HCT116 (cell line): Measurements from ENCODE around the gene ZCCHC24. TPM values are rescaled to one million over a fixed set of nuclear protein-coding genes. Genes with fewer than 3 reads are reported as not detected.

Source experiments
- ATAC-seq: fragments of 200-7000 bp; cut with Tn5 transposase; 2 replicates; pipeline ENCODE4 v1.9.1; 2020; ENCODE audit warnings: mild to moderate bottlenecking, moderate library complexity
- BruUV-seq: library from RNA; stranded (reverse); fragments of 400-500 nt; replicated peaks from 2 replicates; lab custom pipeline; 2021; lab: Mats Ljungman, UMichigan
- CTCF ChIA-PET: fragments of 300-600 bp; sonication (Branson Sonifier 250); formaldehyde crosslinking; loops from one replicate; lab custom pipeline; 2021; ENCODE audit warnings: antibody characterized with exemption; lab: Charles Lee
- POLR2A ChIA-PET: fragments of 300-600, 350-600 bp; sonication (Branson Sonifier 250); formaldehyde crosslinking; loops from one replicate; lab custom pipeline; 2021; ENCODE audit warnings: antibody characterized with exemption; lab: Charles Lee
- RAD21 ChIA-PET, 2 experiments: fragments of 300-600 bp; sonication (Branson Sonifier 250); formaldehyde crosslinking; loops; one replicate each; lab custom pipeline; 2023; ENCODE audit warnings: low total read pairs in 2 of 2; ENCODE audit not compliant: uncharacterized antibody in 2 of 2, unreplicated experiment in 2 of 2, low non-redundant PET in 1 of 2; lab: Charles Lee
- DNase-seq: peaks from one replicate; pipeline ENCODE4 v3.0.0-alpha.2; 2010; ENCODE audit warnings: low read depth, low spot score
- H2AFZ ChIP-seq: fragments of 200-600 bp; shearing (Covaris generic), sonication (generic); 2 replicates; pipeline ENCODE4 v1.6.1; 2017; ENCODE audit warnings: low read depth, mixed run types, mixed read lengths, antibody characterized with exemption, low read length; ENCODE audit not compliant: poor library complexity, severe bottlenecking
- H3K27ac ChIP-seq: 2 replicates; pipeline ENCODE4 v1.5.1; 2012; ENCODE audit warnings: low read depth, low read length
- H3K27me3 ChIP-seq: fragments of 200-600 bp; sonication (generic); 2 replicates; pipeline ENCODE4 v1.6.1; 2016; ENCODE audit warnings: mixed run types, low read length, mixed read lengths; ENCODE audit not compliant: insufficient read depth
- H3K36me3 ChIP-seq, 2 experiments: fragments of 200-500 bp in 1 of 2; fragments of 200-600 bp in 1 of 2; sonication (Bioruptor generic) in 1 of 2; sonication (generic) in 1 of 2; 2 replicates each; pipeline versions ENCODE4 v1.5.1 to v1.6.1; 2014 to 2016; ENCODE audit warnings: low read length in 2 of 2, inconsistent platforms in 1 of 2, mixed read lengths in 1 of 2, mixed run types in 1 of 2; ENCODE audit not compliant: insufficient read depth in 2 of 2, control insufficient read depth in 1 of 2
- H3K4me1 ChIP-seq, 2 experiments: fragments of 200-600 bp in 1 of 2; sonication (generic) in 1 of 2; 2 replicates each; pipeline versions ENCODE4 v1.5.1 to v1.6.1; 2012 to 2017; ENCODE audit warnings: low read length in 2 of 2, inconsistent platforms in 1 of 2, mild to moderate bottlenecking in 1 of 2, mixed read lengths in 1 of 2, mixed run types in 1 of 2, moderate library complexity in 1 of 2; ENCODE audit not compliant: insufficient read depth in 2 of 2, control insufficient read depth in 1 of 2
- H3K4me2 ChIP-seq: fragments of 200-600 bp; sonication (generic); 2 replicates; pipeline ENCODE4 v1.6.1; 2017; ENCODE audit warnings: mixed run types, low read length, mixed read lengths
- H3K4me3 ChIP-seq, 2 experiments: fragments of 200-600 bp in 1 of 2; sonication (generic) in 1 of 2; replicated peaks in 1 of 2; 2 replicates each; pipeline ENCODE4 v1.5.1; 2011 to 2016; ENCODE audit warnings: low read length in 2 of 2, control low read depth in 1 of 2, low read depth in 1 of 2, mild to moderate bottlenecking in 1 of 2, mixed read lengths in 1 of 2, mixed run types in 1 of 2
- H3K79me2 ChIP-seq: fragments of 200-600 bp; sonication (generic); 2 replicates; pipeline ENCODE4 v1.6.1; 2017; ENCODE audit warnings: mild to moderate bottlenecking, mixed run types, low read length, moderate library complexity, mixed read lengths; ENCODE audit not compliant: insufficient read depth
- H3K9ac ChIP-seq: fragments of 200-600 bp; sonication (generic); 2 replicates; pipeline ENCODE4 v1.6.1; 2016; ENCODE audit warnings: low read length, mixed read lengths
- H3K9me2 ChIP-seq: fragments of 200-600 bp; sonication (generic), shearing (Covaris generic); 2 replicates; pipeline ENCODE4 v1.6.1; 2017; ENCODE audit warnings: mixed run types, mild to moderate bottlenecking, moderate library complexity; ENCODE audit not compliant: insufficient read depth
- H3K9me3 ChIP-seq, 2 experiments: fragments of 200-500 bp in 1 of 2; fragments of 200-600 bp in 1 of 2; sonication (Bioruptor generic) in 1 of 2; sonication (generic) in 1 of 2; 2 replicates each; pipeline ENCODE4 v1.6.1; 2014 to 2017; ENCODE audit warnings: low read length in 2 of 2, mixed read lengths in 2 of 2, inconsistent platforms in 1 of 2, low read depth in 1 of 2, mild to moderate bottlenecking in 1 of 2, mixed run types in 1 of 2, moderate library complexity in 1 of 2; ENCODE audit not compliant: control insufficient read depth in 1 of 2, insufficient read depth in 1 of 2
- H4K20me1 ChIP-seq: fragments of 200-600 bp; sonication (generic), shearing (Covaris generic); 2 replicates; pipeline ENCODE4 v1.6.1; 2017; ENCODE audit warnings: mixed run types, mild to moderate bottlenecking, moderate library complexity; ENCODE audit not compliant: insufficient read depth
- ATF3 ChIP-seq: IDR thresholded peaks from 2 replicates; pipeline ENCODE4 v1.6.1; 2012
- CEBPB ChIP-seq: IDR thresholded peaks from 2 replicates; pipeline ENCODE4 v1.6.1; 2012; ENCODE audit warnings: low read depth
- EZH2 ChIP-seq: fragments of 200-600 bp; sonication (generic); IDR thresholded peaks from 2 replicates; pipeline ENCODE4 v1.6.1; 2017; ENCODE audit warnings: antibody characterized with exemption, mixed run types
- EZH2phosphoT487 ChIP-seq: fragments of 200-600 bp; IDR thresholded peaks from 2 replicates; pipeline ENCODE4 v1.6.1; 2018; ENCODE audit warnings: antibody characterized with exemption, borderline replicate concordance
- JUND ChIP-seq: IDR thresholded peaks from 2 replicates; pipeline ENCODE4 v1.6.1; 2012
- POLR2A ChIP-seq: IDR thresholded peaks from 2 replicates; pipeline ENCODE4 v1.7.0; 2011; ENCODE audit warnings: borderline replicate concordance; ENCODE audit not compliant: insufficient read depth, insufficient read length; ENCODE audit errors: extremely low read depth
- POLR2AphosphoS5 ChIP-seq: IDR thresholded peaks from 2 replicates; pipeline ENCODE4 v1.6.1; 2011; ENCODE audit warnings: mild to moderate bottlenecking, low read depth, low read length, moderate library complexity
- RAD21 ChIP-seq: IDR thresholded peaks from 2 replicates; pipeline ENCODE4 v1.6.1; 2012; ENCODE audit warnings: low read depth, mild to moderate bottlenecking
- SP1 ChIP-seq: IDR thresholded peaks from 2 replicates; pipeline ENCODE4 v1.6.1; 2012; ENCODE audit warnings: low read depth
- SRF ChIP-seq: IDR thresholded peaks from 2 replicates; pipeline ENCODE4 v1.6.1; 2012; ENCODE audit warnings: low read depth
- TCF7L2 ChIP-seq: IDR thresholded peaks from 2 replicates; pipeline ENCODE4 v1.7.0; 2011; ENCODE audit warnings: borderline replicate concordance, inconsistent platforms; ENCODE audit not compliant: insufficient read depth, insufficient read length; ENCODE audit errors: extremely low read depth
- YY1 ChIP-seq: IDR thresholded peaks from 2 replicates; pipeline ENCODE4 v1.6.1; 2011; ENCODE audit warnings: low read length, low read depth, moderate library complexity, mild to moderate bottlenecking; ENCODE audit not compliant: insufficient replicate concordance; ENCODE audit errors: extremely low read depth
- ZNF274 ChIP-seq: fragments of 200-500 bp; sonication (Bioruptor generic); IDR thresholded peaks from 2 replicates; pipeline ENCODE4 v1.6.1; 2014; ENCODE audit warnings: mild to moderate bottlenecking, low read depth, low read length, inconsistent platforms
- intact Hi-C: fragments of 100-400 bp; cut with micrococcal nuclease; formaldehyde crosslinking; loops from 2 replicates; pipeline ENCODE4 v1.10.0; 2022
- total RNA-seq: library from RNA; stranded (reverse); gene quantifications from one replicate; pipeline ENCODE4 v1.2.1, GENCODE V29; 2021; ENCODE audit not compliant: unreplicated experiment

Gene ZCCHC24
- total RNA-seq, 1 experiment from 2014 or later: 7.0 TPM

- H3K79me2 ChIP-seq: no peaks in the 10 kb centered on the region
- ChIA-PET RAD21 (no interaction called here), CTCF (no interaction called here), POLR2A (no interaction called here)
- intact Hi-C loops: no loop called here
- no peak for DNase-seq
- H3K9me3 ChIP-seq: no peaks in the 10 kb centered on the region
- no peak overlapping the region for H3K9ac ChIP-seq
- ATAC-seq: no peak
- H3K4me2 ChIP-seq: no peak overlapping the region
- no peak overlapping the region for H2AFZ ChIP-seq
- no peak overlapping the region for H3K27ac ChIP-seq
- BruUV-seq: no TSS peak
- H3K4me3 ChIP-seq: no peak overlapping the region
- no peaks in the 10 kb centered on the region for H4K20me1 ChIP-seq
- no peaks in the 10 kb centered on the region for H3K9me2 ChIP-seq
- TF ChIP-seq POLR2A: no peak
- no peak for TF ChIP-seq ZNF274
- TF ChIP-seq POLR2AphosphoS5: no peak
- TF ChIP-seq YY1: no peak
- no peak for TF ChIP-seq EZH2
- TF ChIP-seq SRF: no peak
- TF ChIP-seq ATF3: no peak
- no peaks in the 10 kb centered on the region for H3K36me3 ChIP-seq
- no peaks in the 10 kb centered on the region for H3K4me1 ChIP-seq
- no peaks in the 10 kb centered on the region for H3K27me3 ChIP-seq
These were observed 34.9 kb downstream of the ZCCHC24 start for GRCh38 chr10:79410315-79411094.

GRCh38 chr10:79409726-79410085 lies 35.7 kb downstream of the ZCCHC24 start:
- ChIA-PET CTCF (no interaction called here), RAD21 (no interaction called here), POLR2A (interaction anchor here (0.5 kb wide), 1 partner anchor 59 kb away, joined by 4 read pairs; no protein-coding TSS in a partner anchor)
- TF ChIP-seq SRF: no peak
- TF ChIP-seq YY1: no peak
- TF ChIP-seq TCF7L2: no peak
- TF ChIP-seq CEBPB: no peak
- no peak for TF ChIP-seq EZH2phosphoT487
- TF ChIP-seq ATF3: no peak
- no peak for TF ChIP-seq JUND
- TF ChIP-seq RAD21: no peak
- no peak for TF ChIP-seq SP1
- H3K9me2 ChIP-seq: no peaks in the 10 kb centered on the region
- H3K4me3 ChIP-seq: no peak overlapping the region
- H3K9me3 ChIP-seq: no peaks in the 10 kb centered on the region
- no peaks in the 10 kb centered on the region for H3K27me3 ChIP-seq
- H3K4me2 ChIP-seq: no peak overlapping the region
- no TSS peak for BruUV-seq
- no peak overlapping the region for H2AFZ ChIP-seq
- no peak overlapping the region for H3K9ac ChIP-seq
- no peak for ATAC-seq
- H3K36me3 ChIP-seq: no peaks in the 10 kb centered on the region
- no peaks in the 10 kb centered on the region for H4K20me1 ChIP-seq
- H3K79me2 ChIP-seq: no peaks in the 10 kb centered on the region
- no peaks in the 10 kb centered on the region for H3K4me1 ChIP-seq
- no peak for DNase-seq
- no peak overlapping the region for H3K27ac ChIP-seq
- intact Hi-C loops: no loop called here
